HepG2 (cell line): ENCODE data around the gene RRN3. TPM values are rescaled to one million over a fixed set of nuclear protein-coding genes. Genes with fewer than 3 reads are reported as not detected.
A peak's percentile ranks its signal among the peaks of the same experiment; 100 is the strongest.
"Not testable (repeated sequence)": the region's sequence is repeated elsewhere in the genome, so short reads cannot be mapped to it uniquely, and the experiment has no call there.

Experiments used
- FOXP1 ChIP-seq, 2 experiments: fragments of 450-650 bp in 1 of 2; IDR thresholded peaks; 2 replicates each; pipeline ENCODE4 v1.6.1; 2017 to 2018; ENCODE audit warnings: antibody characterized with exemption in 1 of 2
- GFI1 ChIP-seq: sonication (generic); formaldehyde crosslinking; IDR thresholded peaks from 2 replicates; pipeline ENCODE4 v1.5.0; 2020; ENCODE audit warnings: missing genetic modification reagents, mild to moderate bottlenecking, borderline replicate concordance
- IRF2 ChIP-seq: IDR thresholded peaks from 2 replicates; pipeline ENCODE4 v1.6.1; 2018; ENCODE audit warnings: missing genetic modification reagents, missing compliant biosample characterization
- MTF2 ChIP-seq: sonication (generic); formaldehyde crosslinking; IDR thresholded peaks from 2 replicates; pipeline ENCODE4 v1.5.0; 2020; ENCODE audit warnings: missing genetic modification reagents, borderline replicate concordance
- SP1 ChIP-seq, 2 experiments: fragments of 450-650 bp in 1 of 2; sonication (generic) in 1 of 2; formaldehyde crosslinking in 1 of 2; IDR thresholded peaks; 2 replicates each; pipeline versions ENCODE4 v1.4.0 to v1.6.1; 2016 to 2020; ENCODE audit warnings: missing genetic modification reagents in 1 of 2
- STAG1 ChIP-seq: sonication (generic); formaldehyde crosslinking; IDR thresholded peaks from 2 replicates; pipeline ENCODE4 v1.4.0; 2020; ENCODE audit warnings: missing genetic modification reagents
- TBX3 ChIP-seq: fragments of 450-650 bp; IDR thresholded peaks from 2 replicates; pipeline ENCODE4 v1.6.1; 2017; ENCODE audit warnings: antibody characterized with exemption, mild to moderate bottlenecking, inconsistent platforms, borderline replicate concordance
- YEATS4 ChIP-seq: sonication (generic); formaldehyde crosslinking; IDR thresholded peaks from 2 replicates; pipeline ENCODE4 v1.4.0; 2020; ENCODE audit warnings: missing genetic modification reagents, borderline replicate concordance
- ZFYVE20 ChIP-seq: sonication (generic); formaldehyde crosslinking; IDR thresholded peaks from 2 replicates; pipeline ENCODE4 v1.8.0; 2023; ENCODE audit warnings: low read depth, mild to moderate bottlenecking, moderate library complexity, missing genetic modification reagents, borderline replicate concordance
- ZNF180 ChIP-seq: sonication (generic); formaldehyde crosslinking; IDR thresholded peaks from 2 replicates; pipeline ENCODE4 v1.4.0; 2020; ENCODE audit warnings: low read depth, missing genetic modification reagents, borderline replicate concordance
- ZNF354B ChIP-seq: sonication (generic); formaldehyde crosslinking; IDR thresholded peaks from 2 replicates; pipeline ENCODE4 v1.8.0; 2022; ENCODE audit warnings: mild to moderate bottlenecking, missing genetic modification reagents
- ZNF614 ChIP-seq: IDR thresholded peaks from 2 replicates; pipeline ENCODE4 v1.6.1; 2018; ENCODE audit warnings: missing biosample characterization, missing genetic modification reagents, inconsistent platforms, borderline replicate concordance
- ZNF615 ChIP-seq: sonication (generic); formaldehyde crosslinking; IDR thresholded peaks from 2 replicates; pipeline ENCODE4 v1.5.0; 2020; ENCODE audit warnings: mild to moderate bottlenecking, missing genetic modification reagents, borderline replicate concordance
- ZNF788 ChIP-seq: sonication (generic); formaldehyde crosslinking; IDR thresholded peaks from 2 replicates; pipeline ENCODE4 v1.5.0; 2020; ENCODE audit warnings: mild to moderate bottlenecking, missing genetic modification reagents, borderline replicate concordance
- ZNF790 ChIP-seq: sonication (generic); formaldehyde crosslinking; IDR thresholded peaks from 2 replicates; pipeline ENCODE4 v1.8.0; 2022; ENCODE audit warnings: missing genetic modification reagents, mild to moderate bottlenecking, borderline replicate concordance
- polyA plus RNA-seq, 8 experiments: library from polyadenylated mRNA; depleted of rRNA in 3 of 8; stranded (reverse) in 7 of 8; unstranded in 1 of 8; fragments of >200 nt; fragmentation: Illumina TruSeq in 4 of 8; extraction: Trizol in 4 of 8; gene quantifications; 2 replicates each; pipeline versions ENCODE4 v1.2.1 to v1.2.3, GENCODE V29; 2011 to 2016; ENCODE audit warnings: low read depth in 4 of 8, missing spikeins in 1 of 8, mixed read lengths in 1 of 8; ENCODE audit not compliant: insufficient read depth in 1 of 8
- total RNA-seq, 5 experiments: library from RNA; depleted of rRNA; stranded (reverse); fragments of >200 nt; fragmentation: Illumina TruSeq; extraction: Trizol; gene quantifications; 2 replicates each; pipeline ENCODE4 v1.2.3, GENCODE V29; 2016; ENCODE audit warnings: low read depth in 1 of 5
- TF ChIP-seq, protein P1 (sequence below): IDR thresholded peaks from 2 replicates; pipeline ENCODE4 v1.6.1; 2016; ENCODE audit warnings: low read depth, control low read depth
- TF ChIP-seq, protein P2 (sequence below): sonication (generic); formaldehyde crosslinking; IDR thresholded peaks from 2 replicates; pipeline ENCODE4 v1.5.0; 2020; ENCODE audit warnings: mild to moderate bottlenecking, missing genetic modification reagents
- TF ChIP-seq, protein P3 (sequence below): sonication (generic); formaldehyde crosslinking; IDR thresholded peaks from 2 replicates; pipeline ENCODE4 v1.8.1; 2023; ENCODE audit warnings: missing genetic modification reagents, mild to moderate bottlenecking, borderline replicate concordance
- TF ChIP-seq, protein P4 (sequence below): sonication (generic); formaldehyde crosslinking; IDR thresholded peaks from 2 replicates; pipeline ENCODE4 v1.4.0; 2020; ENCODE audit warnings: missing genetic modification reagents, borderline replicate concordance

RRN3 gene
- total and polyA plus RNA-seq, 2 of the 13 experiments (the other 11 are each of a cell fraction or from before 2014, with no cell fraction given): 45.8 to 67.0 TPM

DNA sequence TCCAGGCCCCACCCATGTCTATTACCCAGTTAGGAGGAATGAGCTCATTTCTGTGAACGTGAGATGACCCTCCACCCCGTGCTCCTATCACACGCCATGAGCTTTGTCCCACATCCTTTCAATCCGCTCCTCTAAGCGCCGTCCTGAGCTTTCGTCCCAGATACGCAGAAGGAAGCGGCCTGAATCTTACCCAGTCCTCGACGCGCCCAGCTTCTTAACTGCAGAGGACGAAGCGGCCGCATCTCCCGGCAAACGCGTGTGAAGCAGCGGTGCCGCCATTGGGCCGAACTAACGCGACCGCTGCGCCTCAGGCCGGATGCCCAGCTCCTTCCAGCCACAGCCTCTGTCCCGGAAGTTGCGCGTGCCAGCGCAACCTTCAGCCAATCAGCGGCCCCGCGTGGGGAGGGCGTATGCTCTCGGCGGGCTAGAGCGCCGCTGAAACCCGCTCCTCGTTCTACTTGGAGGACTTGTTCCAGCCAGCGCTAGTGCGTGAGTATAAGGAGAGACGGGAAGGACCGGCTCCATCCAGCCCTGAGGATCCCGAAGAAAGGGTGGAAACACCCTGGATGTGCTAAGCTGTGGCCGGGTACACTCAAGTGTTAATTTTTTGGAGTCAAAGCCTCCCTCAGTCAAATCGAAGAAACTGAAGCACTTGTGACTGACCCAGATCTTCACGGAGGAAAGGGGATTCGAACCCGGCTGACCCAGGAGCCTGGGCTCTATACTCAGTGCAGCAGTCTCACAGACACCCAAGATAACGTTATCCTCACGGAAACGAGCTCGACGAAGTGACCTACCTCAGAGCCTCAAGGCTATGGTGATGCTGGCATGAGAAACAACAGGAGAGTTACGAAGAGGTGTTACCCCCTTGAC, at the start of gene RRN3 (continued):
- TF ChIP-seq MTF2 (CRISPR knock-in tag) (0 out of 2 replicates have a peak, but pooled peaks have one; percentile 52), TBX3 (peak; percentile 69; the same call in 1 of the 2 replicates), GFI1 (CRISPR knock-in tag) (peak; percentile 81), STAG1 (CRISPR knock-in tag) (0 out of 2 replicates have a peak, but pooled peaks have one; percentile 6), YEATS4 (CRISPR knock-in tag) (peak; percentile 96), ZNF615 (peak; percentile 85; the same call in 1 of the 2 replicates), ZNF790 (CRISPR knock-in tag) (0 out of 2 replicates have a peak, but pooled peaks have one; percentile 57), FOXP1 (CRISPR knock-in tag; IDR thresholded peaks at IDR 0.05) (peak; percentile 1; the same call in 1 of the 2 replicates), ZFYVE20 (peak; percentile 88; the same call in 1 of the 2 replicates), ZNF614 (CRISPR knock-in tag) (peak; percentile 64), SP1 (CRISPR knock-in tag; IDR thresholded peaks at IDR 0.05) (peak; percentile 80), ZNF180 (CRISPR knock-in tag) (peak; percentile 40; the same call in 1 of the 2 replicates), ZNF788 (CRISPR knock-in tag) (peak; percentile 98), IRF2 (peak; percentile 98), ZNF354B (CRISPR knock-in tag) (peak; percentile 93; the same call in 1 of the 2 replicates)
- TF ChIP-seq, protein P1, sequence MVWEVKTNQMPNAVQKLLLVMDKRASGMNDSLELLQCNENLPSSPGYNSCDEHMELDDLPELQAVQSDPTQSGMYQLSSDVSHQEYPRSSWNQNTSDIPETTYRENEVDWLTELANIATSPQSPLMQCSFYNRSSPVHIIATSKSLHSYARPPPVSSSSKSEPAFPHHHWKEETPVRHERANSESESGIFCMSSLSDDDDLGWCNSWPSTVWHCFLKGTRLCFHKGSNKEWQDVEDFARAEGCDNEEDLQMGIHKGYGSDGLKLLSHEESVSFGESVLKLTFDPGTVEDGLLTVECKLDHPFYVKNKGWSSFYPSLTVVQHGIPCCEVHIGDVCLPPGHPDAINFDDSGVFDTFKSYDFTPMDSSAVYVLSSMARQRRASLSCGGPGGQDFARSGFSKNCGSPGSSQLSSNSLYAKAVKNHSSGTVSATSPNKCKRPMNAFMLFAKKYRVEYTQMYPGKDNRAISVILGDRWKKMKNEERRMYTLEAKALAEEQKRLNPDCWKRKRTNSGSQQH: peak; percentile 96
- TF ChIP-seq, protein P2, sequence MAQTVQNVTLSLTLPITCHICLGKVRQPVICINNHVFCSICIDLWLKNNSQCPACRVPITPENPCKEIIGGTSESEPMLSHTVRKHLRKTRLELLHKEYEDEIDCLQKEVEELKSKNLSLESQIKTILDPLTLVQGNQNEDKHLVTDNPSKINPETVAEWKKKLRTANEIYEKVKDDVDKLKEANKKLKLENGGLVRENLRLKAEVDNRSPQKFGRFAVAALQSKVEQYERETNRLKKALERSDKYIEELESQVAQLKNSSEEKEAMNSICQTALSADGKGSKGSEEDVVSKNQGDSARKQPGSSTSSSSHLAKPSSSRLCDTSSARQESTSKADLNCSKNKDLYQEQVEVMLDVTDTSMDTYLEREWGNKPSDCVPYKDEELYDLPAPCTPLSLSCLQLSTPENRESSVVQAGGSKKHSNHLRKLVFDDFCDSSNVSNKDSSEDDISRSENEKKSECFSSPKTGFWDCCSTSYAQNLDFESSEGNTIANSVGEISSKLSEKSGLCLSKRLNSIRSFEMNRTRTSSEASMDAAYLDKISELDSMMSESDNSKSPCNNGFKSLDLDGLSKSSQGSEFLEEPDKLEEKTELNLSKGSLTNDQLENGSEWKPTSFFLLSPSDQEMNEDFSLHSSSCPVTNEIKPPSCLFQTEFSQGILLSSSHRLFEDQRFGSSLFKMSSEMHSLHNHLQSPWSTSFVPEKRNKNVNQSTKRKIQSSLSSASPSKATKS: 0 out of 2 replicates have a peak, but pooled peaks have one; percentile 70
- TF ChIP-seq FOXP1, SP1 (IDR thresholded peaks at IDR 0.05): not testable (repeated sequence)
- TF ChIP-seq, protein P3, sequence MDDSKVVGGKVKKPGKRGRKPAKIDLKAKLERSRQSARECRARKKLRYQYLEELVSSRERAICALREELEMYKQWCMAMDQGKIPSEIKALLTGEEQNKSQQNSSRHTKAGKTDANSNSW (CRISPR knock-in tag): peak; percentile 82; the same call in 1 of the 2 replicates
- TF ChIP-seq, protein P4, sequence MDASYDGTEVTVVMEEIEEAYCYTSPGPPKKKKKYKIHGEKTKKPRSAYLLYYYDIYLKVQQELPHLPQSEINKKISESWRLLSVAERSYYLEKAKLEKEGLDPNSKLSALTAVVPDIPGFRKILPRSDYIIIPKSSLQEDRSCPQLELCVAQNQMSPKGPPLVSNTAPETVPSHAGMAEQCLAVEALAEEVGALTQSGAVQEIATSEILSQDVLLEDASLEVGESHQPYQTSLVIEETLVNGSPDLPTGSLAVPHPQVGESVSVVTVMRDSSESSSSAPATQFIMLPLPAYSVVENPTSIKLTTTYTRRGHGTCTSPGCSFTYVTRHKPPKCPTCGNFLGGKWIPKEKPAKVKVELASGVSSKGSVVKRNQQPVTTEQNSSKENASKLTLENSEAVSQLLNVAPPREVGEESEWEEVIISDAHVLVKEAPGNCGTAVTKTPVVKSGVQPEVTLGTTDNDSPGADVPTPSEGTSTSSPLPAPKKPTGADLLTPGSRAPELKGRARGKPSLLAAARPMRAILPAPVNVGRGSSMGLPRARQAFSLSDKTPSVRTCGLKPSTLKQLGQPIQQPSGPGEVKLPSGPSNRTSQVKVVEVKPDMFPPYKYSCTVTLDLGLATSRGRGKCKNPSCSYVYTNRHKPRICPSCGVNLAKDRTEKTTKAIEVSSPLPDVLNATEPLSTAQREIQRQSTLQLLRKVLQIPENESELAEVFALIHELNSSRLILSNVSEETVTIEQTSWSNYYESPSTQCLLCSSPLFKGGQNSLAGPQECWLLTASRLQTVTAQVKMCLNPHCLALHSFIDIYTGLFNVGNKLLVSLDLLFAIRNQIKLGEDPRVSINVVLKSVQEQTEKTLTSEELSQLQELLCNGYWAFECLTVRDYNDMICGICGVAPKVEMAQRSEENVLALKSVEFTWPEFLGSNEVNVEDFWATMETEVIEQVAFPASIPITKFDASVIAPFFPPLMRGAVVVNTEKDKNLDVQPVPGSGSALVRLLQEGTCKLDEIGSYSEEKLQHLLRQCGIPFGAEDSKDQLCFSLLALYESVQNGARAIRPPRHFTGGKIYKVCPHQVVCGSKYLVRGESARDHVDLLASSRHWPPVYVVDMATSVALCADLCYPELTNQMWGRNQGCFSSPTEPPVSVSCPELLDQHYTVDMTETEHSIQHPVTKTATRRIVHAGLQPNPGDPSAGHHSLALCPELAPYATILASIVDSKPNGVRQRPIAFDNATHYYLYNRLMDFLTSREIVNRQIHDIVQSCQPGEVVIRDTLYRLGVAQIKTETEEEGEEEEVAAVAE: peak; percentile 96
